HFF-Myc (cell line): ENCODE measurements around the gene IL1RAP.

ENCODE experiments used
- DNase-seq: peaks from one replicate; pipeline ENCODE4 v3.0.0-alpha.2; 2011; ENCODE audit warnings: low read depth; ENCODE audit errors: extremely low read depth
- H3K4me3 ChIP-seq: replicated peaks from 2 replicates; pipeline ENCODE4 v1.5.1; 2011; ENCODE audit warnings: low read depth, mild to moderate bottlenecking, control low read depth, low read length
- TF ChIP-seq, protein P1 (sequence below): IDR thresholded peaks from 2 replicates; pipeline ENCODE4 v1.5.1; 2012; ENCODE audit warnings: mild to moderate bottlenecking, low read depth, low read length, control low read depth; ENCODE audit errors: missing control alignments

Gene IL1RAP

DNA sequence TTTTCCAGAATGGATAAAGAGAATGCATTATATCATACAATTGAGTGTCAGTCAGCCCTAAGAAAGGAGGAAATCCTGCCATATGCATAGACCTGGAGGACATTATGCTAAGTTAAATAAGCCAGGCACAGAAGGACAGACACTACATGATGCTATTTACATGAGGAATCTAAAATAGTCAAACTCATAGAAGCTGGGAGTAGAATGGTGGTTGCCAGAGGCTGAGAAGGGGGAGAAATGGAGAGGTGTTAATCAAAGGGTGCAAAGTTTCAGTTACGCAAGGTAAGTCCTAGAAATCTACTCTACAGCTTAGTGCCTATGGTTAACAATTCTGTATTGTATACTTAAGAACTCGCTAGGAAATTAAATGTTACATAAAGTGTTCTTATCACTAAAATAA, 66.5 kb downstream of the IL1RAP start:
- no peak for DNase-seq

DNA sequence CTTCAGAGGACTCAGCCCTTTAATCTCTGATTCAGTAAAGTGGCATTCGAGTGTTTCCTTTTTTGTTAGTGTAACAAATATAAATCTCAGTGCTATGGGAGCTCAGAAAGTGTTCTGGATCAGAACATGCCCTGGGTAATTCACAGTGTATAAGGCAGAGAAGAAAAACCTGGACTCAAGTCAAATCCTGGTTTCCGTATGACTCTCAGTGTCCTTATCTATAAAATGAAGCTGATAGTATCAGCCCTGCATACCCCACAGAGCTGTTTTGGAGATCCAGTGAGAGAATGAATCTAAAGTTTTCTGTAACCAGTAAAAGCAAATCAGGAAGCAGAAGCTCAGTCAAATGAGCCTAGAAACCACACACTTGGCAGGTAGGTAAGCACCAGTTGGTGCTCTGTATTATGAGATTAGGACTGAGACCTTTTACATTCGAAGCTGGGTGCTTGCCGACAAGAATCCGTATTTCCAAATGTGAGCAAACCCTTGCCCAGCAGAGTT, 67.2 kb downstream of the IL1RAP start:
- TF ChIP-seq, protein P1, sequence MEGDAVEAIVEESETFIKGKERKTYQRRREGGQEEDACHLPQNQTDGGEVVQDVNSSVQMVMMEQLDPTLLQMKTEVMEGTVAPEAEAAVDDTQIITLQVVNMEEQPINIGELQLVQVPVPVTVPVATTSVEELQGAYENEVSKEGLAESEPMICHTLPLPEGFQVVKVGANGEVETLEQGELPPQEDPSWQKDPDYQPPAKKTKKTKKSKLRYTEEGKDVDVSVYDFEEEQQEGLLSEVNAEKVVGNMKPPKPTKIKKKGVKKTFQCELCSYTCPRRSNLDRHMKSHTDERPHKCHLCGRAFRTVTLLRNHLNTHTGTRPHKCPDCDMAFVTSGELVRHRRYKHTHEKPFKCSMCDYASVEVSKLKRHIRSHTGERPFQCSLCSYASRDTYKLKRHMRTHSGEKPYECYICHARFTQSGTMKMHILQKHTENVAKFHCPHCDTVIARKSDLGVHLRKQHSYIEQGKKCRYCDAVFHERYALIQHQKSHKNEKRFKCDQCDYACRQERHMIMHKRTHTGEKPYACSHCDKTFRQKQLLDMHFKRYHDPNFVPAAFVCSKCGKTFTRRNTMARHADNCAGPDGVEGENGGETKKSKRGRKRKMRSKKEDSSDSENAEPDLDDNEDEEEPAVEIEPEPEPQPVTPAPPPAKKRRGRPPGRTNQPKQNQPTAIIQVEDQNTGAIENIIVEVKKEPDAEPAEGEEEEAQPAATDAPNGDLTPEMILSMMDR = no peak
- no peak for DNase-seq
- no peak overlapping the region for H3K4me3 ChIP-seq

More for the DNA sequence above, 66.5 kb downstream of the IL1RAP start:
- TF ChIP-seq, protein P1 = no peak
- no peak overlapping the region for H3K4me3 ChIP-seq

DNA sequence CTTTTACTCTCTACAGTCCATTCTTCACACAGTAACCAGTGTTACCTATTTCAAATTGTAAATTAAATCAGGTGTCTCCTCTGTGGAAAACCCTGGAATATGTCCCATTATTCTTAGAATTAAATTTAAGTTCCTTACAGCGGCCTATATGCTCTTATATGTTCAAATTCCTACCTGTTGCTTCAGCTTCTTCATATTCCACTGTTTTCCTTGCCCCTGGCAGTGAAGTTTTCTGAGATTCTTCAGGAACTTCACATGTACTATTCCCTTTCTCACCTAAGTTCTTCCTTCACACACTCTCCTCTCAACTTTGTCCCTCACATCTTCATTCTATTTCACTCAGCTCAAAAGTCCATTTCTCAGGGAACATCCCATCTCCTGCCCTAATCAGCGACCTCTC, 68.8 kb downstream of the IL1RAP start:
- TF ChIP-seq, protein P1 = no peak
- no peak overlapping the region for H3K4me3 ChIP-seq
- DNase-seq = no peak

DNA sequence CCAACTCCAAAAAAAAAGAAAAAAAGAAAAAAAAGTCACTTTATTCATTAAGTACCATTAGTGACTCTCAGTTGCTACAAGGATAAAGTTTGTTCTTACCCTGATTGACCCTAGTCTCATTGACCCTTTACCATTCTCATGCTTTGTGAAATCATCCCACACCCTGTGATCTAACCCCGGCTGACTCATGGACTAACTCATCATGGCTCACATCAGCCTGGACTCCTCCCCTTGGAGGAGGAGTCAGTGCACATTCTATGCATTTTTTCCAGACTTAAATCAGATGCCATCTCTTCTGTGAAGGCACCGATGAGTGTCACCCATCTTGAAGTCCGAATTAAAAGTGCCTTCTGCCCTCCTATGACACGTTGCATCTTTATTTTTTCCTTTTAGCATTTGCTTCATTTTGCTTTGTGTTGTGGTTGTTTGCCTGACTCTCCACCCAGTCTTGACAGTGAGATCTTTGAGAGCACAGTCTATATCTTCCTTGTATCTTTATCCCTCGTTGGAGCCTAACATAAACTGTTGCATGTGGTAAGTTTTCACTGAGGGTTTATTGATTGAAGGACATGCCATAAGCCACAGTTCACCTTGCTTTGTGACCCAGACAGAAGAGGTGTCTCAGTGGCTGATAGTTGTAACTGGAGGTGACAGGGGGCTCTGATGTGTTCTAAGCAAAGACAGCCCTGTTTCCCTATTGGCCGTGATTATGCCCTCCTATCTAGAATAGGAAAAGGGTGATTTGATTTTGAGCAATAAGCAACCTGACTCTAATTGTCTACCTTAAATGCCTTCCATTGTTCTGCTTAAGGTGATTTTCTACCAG, 72.1 kb downstream of the IL1RAP start:
- H3K4me3 ChIP-seq = no peak overlapping the region
- TF ChIP-seq, protein P1 = no peak
- DNase-seq = peak; percentile 63

DNA sequence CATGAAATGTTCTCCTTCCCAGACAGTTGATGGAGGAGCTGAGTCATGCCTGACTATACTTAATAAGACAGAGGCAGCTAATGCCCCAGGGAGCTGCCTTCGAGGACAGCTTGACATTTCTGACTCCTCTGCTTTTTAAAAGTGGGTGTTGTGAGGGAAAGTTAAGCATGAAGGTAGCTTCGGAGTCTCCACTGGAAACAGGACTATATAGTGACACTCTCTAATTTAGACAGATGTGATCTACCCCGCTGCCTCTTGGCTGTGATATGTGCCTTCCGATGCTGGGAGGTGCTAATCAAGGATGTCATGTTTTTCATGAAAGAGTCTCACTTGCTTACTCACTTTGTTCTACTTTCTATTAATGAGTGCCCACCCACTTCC, 72.7 kb downstream of the IL1RAP start:
- no peak overlapping the region for H3K4me3 ChIP-seq
- DNase-seq = no peak
- TF ChIP-seq, protein P1 = no peak

DNA sequence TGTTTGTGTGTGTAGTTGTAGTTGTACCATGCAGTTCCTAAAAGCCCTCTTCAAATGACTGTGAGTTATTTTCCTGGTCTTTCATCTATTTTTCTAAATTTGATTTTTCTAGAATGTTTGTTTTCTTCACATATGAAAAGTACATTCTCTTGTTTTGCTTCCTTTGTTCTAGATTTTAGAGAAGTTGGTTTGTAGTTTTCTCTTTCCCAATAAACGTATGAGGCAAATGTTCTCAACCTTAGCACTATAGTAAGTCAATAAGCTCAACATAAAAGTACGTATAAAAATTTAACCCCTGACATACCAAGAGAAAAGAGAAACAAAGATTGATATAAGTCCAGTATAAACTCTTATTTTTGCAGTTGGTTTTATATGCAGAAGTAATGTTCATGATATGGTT, 74.7 kb downstream of the IL1RAP start:
- H3K4me3 ChIP-seq = no peak overlapping the region
- DNase-seq = no peak
- TF ChIP-seq, protein P1 = no peak
